ENCODE results near the gene MYO10. TPM values are rescaled to one million over a fixed set of nuclear protein-coding genes. Genes with fewer than 3 reads are reported as not detected.
"Not testable (repeated sequence)": the region's sequence is repeated elsewhere in the genome, so short reads cannot be mapped to it uniquely, and the experiment has no call there.

The MYO10 gene
- polyA plus RNA-seq (2012; ENCODE audit: low read depth, missing spikeins), result 0.03 TPM

DNA sequence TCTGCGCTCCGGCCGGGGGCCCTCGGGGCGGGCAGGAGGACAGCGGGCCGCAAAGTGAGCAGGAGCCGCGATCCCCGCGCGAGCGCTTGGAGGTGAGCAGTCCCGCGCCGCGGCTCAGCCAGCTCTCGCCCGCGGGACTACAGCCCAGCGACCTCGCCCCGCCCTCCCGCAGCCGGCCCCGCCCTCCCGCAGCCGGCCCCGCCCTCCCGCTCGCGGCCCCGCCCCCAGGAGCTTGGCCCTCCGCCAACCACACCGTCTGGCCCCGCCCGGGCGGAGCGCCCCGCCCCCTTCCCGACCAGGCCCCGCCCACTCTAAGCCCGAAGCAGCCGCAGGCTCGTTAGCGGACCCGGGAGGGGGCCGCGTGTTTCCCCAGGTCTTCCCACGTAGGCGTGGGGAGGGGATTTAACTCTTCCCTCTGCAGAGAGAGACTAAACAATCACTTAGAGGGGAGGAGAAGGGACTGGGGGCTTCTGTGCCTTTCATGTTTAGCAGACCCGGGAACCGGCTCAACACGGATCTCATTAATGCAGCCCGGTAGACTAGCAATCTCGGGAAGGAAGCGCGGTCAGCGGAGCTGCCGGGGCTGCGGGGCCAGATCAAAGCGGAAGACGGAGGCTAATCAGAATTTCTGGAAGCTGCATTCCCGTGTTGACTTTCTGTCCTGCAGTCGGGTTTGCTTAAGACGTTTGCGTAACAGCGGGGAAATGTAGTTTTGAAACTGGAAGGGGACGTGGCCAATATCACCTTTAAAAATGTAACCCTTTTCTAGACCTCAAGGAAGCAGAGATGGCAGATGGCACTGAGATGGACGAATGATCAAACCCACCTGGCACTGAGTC is at the start of gene MYO10:
Gene MYO10, minus strand, starts transcription at position 139 of the 839 bp plus-strand sequence. CDS start 480 bp downstream, outside the sequence.
- FAIRE-seq (no peak), DNase-seq (ENCODE audit: insufficient read length, low spot score) (peak; percentile 35)
- TF ChIP-seq POU2F2 (IDR thresholded peaks at IDR 0.05; ENCODE audit: low read depth, low read length) (no peak), POLR2AphosphoS5 (IDR thresholded peaks at IDR 0.05; ENCODE audit: low read depth, low read length) (no peak), PAX5 (IDR thresholded peaks at IDR 0.05; ENCODE audit: insufficient read depth, low read length, severe bottlenecking) (no peak), SPI1 (IDR thresholded peaks at IDR 0.05; ENCODE audit: low read depth, low read length) (no peak), TAF1 (IDR thresholded peaks at IDR 0.05; ENCODE audit: low read depth, low read length) (no peak), POLR2A (IDR thresholded peaks at IDR 0.05; ENCODE audit: low read depth, low read length) (no peak)

GRCh38 chr5:16985304-16985703 is 49.2 kb upstream of the MYO10 start:
- not testable (repeated sequence) for DNase-seq (ENCODE audit: insufficient read length, low spot score); FAIRE-seq

DNA sequence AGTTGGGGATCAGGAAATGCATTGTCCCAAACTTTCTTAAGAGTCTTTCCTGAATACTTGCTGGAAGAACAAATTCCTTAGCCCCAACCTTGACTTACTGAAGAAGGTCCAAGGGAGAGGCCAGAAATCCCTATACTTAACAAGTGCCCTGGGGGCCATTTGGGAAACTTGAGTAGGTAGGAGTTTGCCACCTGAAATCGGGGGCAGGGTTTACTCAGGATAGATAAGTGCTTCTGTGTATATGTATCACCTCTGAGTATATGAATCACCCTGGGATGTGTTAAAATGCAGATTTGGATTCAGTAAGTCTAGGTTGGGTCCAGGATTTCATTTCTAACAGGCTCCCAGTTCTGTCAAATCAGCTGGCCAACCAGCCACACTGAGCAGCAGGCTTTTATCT is 47.9 kb upstream of the MYO10 start:
- no peak for TF ChIP-seq POU2F2 (IDR thresholded peaks at IDR 0.05; ENCODE audit: low read depth, low read length)
- TF ChIP-seq SPI1 (IDR thresholded peaks at IDR 0.05; ENCODE audit: low read depth, low read length), result no peak
- no peak for TF ChIP-seq POLR2A (IDR thresholded peaks at IDR 0.05; ENCODE audit: low read depth, low read length)
- TF ChIP-seq TAF1 (IDR thresholded peaks at IDR 0.05; ENCODE audit: low read depth, low read length), result no peak
- no peak for TF ChIP-seq PAX5 (IDR thresholded peaks at IDR 0.05; ENCODE audit: insufficient read depth, low read length, severe bottlenecking)
- no peak for TF ChIP-seq POLR2AphosphoS5 (IDR thresholded peaks at IDR 0.05; ENCODE audit: low read depth, low read length)
- FAIRE-seq, result no peak
- DNase-seq (ENCODE audit: insufficient read length, low spot score), result no peak

DNA sequence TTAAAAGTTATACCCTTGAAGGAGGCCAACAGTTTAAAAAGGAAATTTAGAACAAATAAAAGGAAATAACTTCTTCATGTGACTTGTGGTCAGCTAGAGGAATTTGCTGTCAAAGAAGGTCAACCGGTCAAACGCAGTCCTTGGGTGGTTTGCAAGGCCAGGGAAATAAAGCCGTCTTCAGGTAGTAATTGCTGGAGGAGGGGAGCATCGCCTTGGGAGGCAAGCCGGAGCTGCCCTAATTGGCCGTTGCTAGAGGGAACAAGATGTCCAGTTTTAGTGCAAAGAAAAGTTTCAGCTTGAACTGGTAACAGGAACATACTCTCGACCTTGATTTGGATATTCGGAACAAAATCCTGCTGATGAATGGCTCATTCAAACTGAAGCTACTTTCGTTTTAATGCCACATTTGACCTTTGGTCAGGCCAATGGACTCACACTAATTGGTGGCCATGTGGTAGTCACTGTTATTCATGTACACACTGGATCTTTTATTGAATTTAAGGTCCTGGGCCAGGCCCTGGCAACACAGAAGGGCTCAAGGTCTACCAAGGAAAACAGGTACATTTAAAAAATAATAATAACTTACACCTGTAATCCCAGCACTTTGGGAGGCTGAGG is 47.0 kb upstream of the MYO10 start:
- FAIRE-seq (no peak), DNase-seq (ENCODE audit: insufficient read length, low spot score) (no peak)
- no peak for TF ChIP-seq SPI1 (IDR thresholded peaks at IDR 0.05; ENCODE audit: low read depth, low read length)
- no peak for TF ChIP-seq TAF1 (IDR thresholded peaks at IDR 0.05; ENCODE audit: low read depth, low read length)
- TF ChIP-seq POLR2AphosphoS5 (IDR thresholded peaks at IDR 0.05; ENCODE audit: low read depth, low read length), result no peak
- no peak for TF ChIP-seq POU2F2 (IDR thresholded peaks at IDR 0.05; ENCODE audit: low read depth, low read length)
- no peak for TF ChIP-seq PAX5 (IDR thresholded peaks at IDR 0.05; ENCODE audit: insufficient read depth, low read length, severe bottlenecking)

- DNase-seq (ENCODE audit: insufficient read length, low spot score) (no peak), FAIRE-seq (no peak)
- TF ChIP-seq POLR2AphosphoS5 (IDR thresholded peaks at IDR 0.05; ENCODE audit: low read depth, low read length), result no peak
- TF ChIP-seq POLR2A (IDR thresholded peaks at IDR 0.05; ENCODE audit: low read depth, low read length), result no peak
- no peak for TF ChIP-seq PAX5 (IDR thresholded peaks at IDR 0.05; ENCODE audit: insufficient read depth, low read length, severe bottlenecking)
- no peak for TF ChIP-seq SPI1 (IDR thresholded peaks at IDR 0.05; ENCODE audit: low read depth, low read length)
- no peak for TF ChIP-seq POU2F2 (IDR thresholded peaks at IDR 0.05; ENCODE audit: low read depth, low read length)
- TF ChIP-seq TAF1 (IDR thresholded peaks at IDR 0.05; ENCODE audit: low read depth, low read length), result no peak
Measured at GRCh38 chr5:16981700-16982099, 45.6 kb upstream of the MYO10 start.

- no peak for FAIRE-seq
- no peak for DNase-seq (ENCODE audit: insufficient read length, low spot score)
- TF ChIP-seq POU2F2 (IDR thresholded peaks at IDR 0.05; ENCODE audit: low read depth, low read length) (no peak), SPI1 (IDR thresholded peaks at IDR 0.05; ENCODE audit: low read depth, low read length) (no peak), PAX5 (IDR thresholded peaks at IDR 0.05; ENCODE audit: insufficient read depth, low read length, severe bottlenecking) (no peak)
Measured at GRCh38 chr5:16980983-16981382, 44.9 kb upstream of the MYO10 start.

GRCh38 chr5:16978296-16978695 is 42.2 kb upstream of the MYO10 start:
- no peak for TF ChIP-seq SPI1 (IDR thresholded peaks at IDR 0.05; ENCODE audit: low read depth, low read length)
- no peak for FAIRE-seq

DNA sequence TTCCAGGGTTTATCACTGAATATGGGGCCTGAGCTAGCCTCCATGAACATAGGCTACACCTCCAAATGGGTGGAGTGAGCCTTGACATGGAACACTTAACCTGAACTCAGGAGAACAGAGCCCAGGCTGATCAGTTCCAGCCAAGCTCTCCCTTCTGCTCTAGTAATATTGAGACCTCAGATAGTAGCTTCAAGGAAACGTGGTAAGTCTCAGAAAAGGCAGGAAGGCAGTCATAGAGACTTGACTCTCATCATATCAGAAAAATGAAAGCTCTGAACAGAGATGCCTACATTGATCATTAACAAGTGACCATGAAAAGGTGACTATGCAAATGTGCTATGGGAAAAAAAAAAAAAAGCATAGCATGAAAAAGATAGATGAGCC is 40.5 kb upstream of the MYO10 start:
- FAIRE-seq (no peak), DNase-seq (ENCODE audit: insufficient read length, low spot score) (no peak)
- TF ChIP-seq POU2F2 (IDR thresholded peaks at IDR 0.05; ENCODE audit: low read depth, low read length) (no peak), PAX5 (IDR thresholded peaks at IDR 0.05; ENCODE audit: insufficient read depth, low read length, severe bottlenecking) (no peak), TAF1 (IDR thresholded peaks at IDR 0.05; ENCODE audit: low read depth, low read length) (no peak), SPI1 (IDR thresholded peaks at IDR 0.05; ENCODE audit: low read depth, low read length) (no peak), POLR2AphosphoS5 (IDR thresholded peaks at IDR 0.05; ENCODE audit: low read depth, low read length) (no peak), POLR2A (IDR thresholded peaks at IDR 0.05; ENCODE audit: low read depth, low read length) (no peak)

More at GRCh38 chr5:16978296-16978695, 42.2 kb upstream of the MYO10 start:
- DNase-seq (ENCODE audit: insufficient read length, low spot score), result no peak

GRCh38 chr5:16975950-16976624 is 40.0 kb upstream of the MYO10 start:
- FAIRE-seq (no peak), DNase-seq (ENCODE audit: insufficient read length, low spot score) (no peak)
- no peak for TF ChIP-seq POU2F2 (IDR thresholded peaks at IDR 0.05; ENCODE audit: low read depth, low read length)
- TF ChIP-seq POLR2A (IDR thresholded peaks at IDR 0.05; ENCODE audit: low read depth, low read length), result no peak
- no peak for TF ChIP-seq PAX5 (IDR thresholded peaks at IDR 0.05; ENCODE audit: insufficient read depth, low read length, severe bottlenecking)
- TF ChIP-seq TAF1 (IDR thresholded peaks at IDR 0.05; ENCODE audit: low read depth, low read length), result no peak
- peak; percentile 78 for TF ChIP-seq SPI1 (IDR thresholded peaks at IDR 0.05; ENCODE audit: low read depth, low read length)
- TF ChIP-seq POLR2AphosphoS5 (IDR thresholded peaks at IDR 0.05; ENCODE audit: low read depth, low read length), result no peak

DNA sequence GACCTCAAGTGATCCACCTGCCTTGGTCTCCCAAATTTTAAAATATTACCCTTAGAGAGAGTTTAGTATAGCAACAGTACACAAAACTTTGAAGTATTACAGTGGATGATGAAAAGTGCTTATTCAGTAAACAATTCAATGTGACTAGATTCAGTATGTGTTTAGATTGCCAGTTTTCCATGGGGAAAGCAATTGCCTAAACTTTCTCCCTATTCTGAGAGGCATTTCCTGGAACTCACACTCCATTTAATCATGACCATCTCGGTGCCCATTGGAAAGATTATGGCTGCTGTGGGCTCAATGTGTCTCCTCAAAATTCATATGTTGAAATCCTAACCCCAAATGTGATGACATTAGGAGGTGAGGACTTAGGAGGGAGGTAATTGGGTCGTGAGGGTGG is 38.9 kb upstream of the MYO10 start:
- DNase-seq (ENCODE audit: insufficient read length, low spot score) (no peak), FAIRE-seq (no peak)
- no peak for TF ChIP-seq POLR2AphosphoS5 (IDR thresholded peaks at IDR 0.05; ENCODE audit: low read depth, low read length)
- TF ChIP-seq POU2F2 (IDR thresholded peaks at IDR 0.05; ENCODE audit: low read depth, low read length), result no peak
- TF ChIP-seq POLR2A (IDR thresholded peaks at IDR 0.05; ENCODE audit: low read depth, low read length), result no peak
- TF ChIP-seq TAF1 (IDR thresholded peaks at IDR 0.05; ENCODE audit: low read depth, low read length), result no peak
